HUES48 (cell line): ENCODE results near the gene FBF1.

Source experiments
- H3K27ac ChIP-seq: one replicate; pipeline ENCODE4 v1.7.0; 2013; ENCODE audit warnings: low read depth, low read length, inconsistent platforms
- H3K27me3 ChIP-seq: 2 replicates; pipeline ENCODE4 v1.6.1; 2013; ENCODE audit warnings: mild to moderate bottlenecking, low read length; ENCODE audit not compliant: control insufficient read depth, insufficient read depth
- H3K36me3 ChIP-seq: 2 replicates; pipeline ENCODE4 v1.6.1; 2013; ENCODE audit warnings: low read length; ENCODE audit not compliant: control insufficient read depth, insufficient read depth
- H3K4me1 ChIP-seq: 2 replicates; pipeline ENCODE4 v1.6.1; 2013; ENCODE audit warnings: mild to moderate bottlenecking, low read length; ENCODE audit not compliant: control insufficient read depth, insufficient read depth
- H3K4me3 ChIP-seq: 2 replicates; pipeline ENCODE4 v1.5.1; 2013; ENCODE audit warnings: mild to moderate bottlenecking, low read depth, low read length
- H3K9ac ChIP-seq: 2 replicates; pipeline ENCODE4 v1.6.1; 2013; ENCODE audit warnings: mild to moderate bottlenecking, low read depth, low read length, moderate library complexity
- H3K9me3 ChIP-seq: 2 replicates; pipeline ENCODE4 v1.6.1; 2013; ENCODE audit warnings: low read length; ENCODE audit not compliant: control insufficient read depth, insufficient read depth

FBF1 gene

GRCh38 chr17:75913537-75914210 lies 27.2 kb downstream of the FBF1 start:
- no peak overlapping the region for H3K27ac ChIP-seq
- no peak overlapping the region for H3K4me3 ChIP-seq
- H3K36me3 ChIP-seq: peaks cover 16% of the 10 kb centered on the region; the same call in 1 of the 2 replicates
- H3K27me3 ChIP-seq: no peaks in the 10 kb centered on the region
- no peaks in the 10 kb centered on the region for H3K4me1 ChIP-seq
- H3K9ac ChIP-seq: no peak overlapping the region
- H3K9me3 ChIP-seq: no peaks in the 10 kb centered on the region

- Histone ChIP-seq H3K36me3 (peaks cover 10% of the 10 kb centered on the region; the same call in 1 of the 2 replicates), H3K9ac (no peak overlapping the region), H3K27me3 (no peaks in the 10 kb centered on the region), H3K9me3 (no peaks in the 10 kb centered on the region), H3K27ac (peak overlapping the region; percentile 51), H3K4me3 (no peak overlapping the region), H3K4me1 (no peaks in the 10 kb centered on the region)
These were observed 30.1 kb downstream of the FBF1 start for GRCh38 chr17:75910699-75911098.

GRCh38 chr17:75909812-75910274 lies 31.0 kb downstream of the FBF1 start:
- no peak overlapping the region for H3K9ac ChIP-seq
- no peaks in the 10 kb centered on the region for H3K4me1 ChIP-seq
- no peak overlapping the region for H3K27ac ChIP-seq
- H3K4me3 ChIP-seq: no peak overlapping the region
- H3K27me3 ChIP-seq: no peaks in the 10 kb centered on the region
- H3K9me3 ChIP-seq: no peaks in the 10 kb centered on the region
- H3K36me3 ChIP-seq: peaks cover 10% of the 10 kb centered on the region; the same call in 1 of the 2 replicates

GRCh38 chr17:75909051-75909811 lies 31.6 kb downstream of the FBF1 start:
- Histone ChIP-seq H3K27ac (no peak overlapping the region), H3K9me3 (no peaks in the 10 kb centered on the region), H3K4me1 (no peaks in the 10 kb centered on the region), H3K36me3 (peaks cover 7% of the 10 kb centered on the region; the same call in 1 of the 2 replicates), H3K4me3 (no peak overlapping the region), H3K9ac (no peak overlapping the region), H3K27me3 (no peaks in the 10 kb centered on the region)

- Histone ChIP-seq H3K27ac (no peak overlapping the region), H3K36me3 (peaks cover 7% of the 10 kb centered on the region; the same call in 1 of the 2 replicates), H3K9me3 (no peaks in the 10 kb centered on the region), H3K4me1 (no peaks in the 10 kb centered on the region), H3K27me3 (no peaks in the 10 kb centered on the region), H3K9ac (no peak overlapping the region), H3K4me3 (no peak overlapping the region)
These were observed 32.6 kb downstream of the FBF1 start for GRCh38 chr17:75908201-75908600.

GRCh38 chr17:75906143-75906884 lies 34.5 kb downstream of the FBF1 start:
- no peak overlapping the region for H3K27ac ChIP-seq
- H3K27me3 ChIP-seq: no peaks in the 10 kb centered on the region
- no peaks in the 10 kb centered on the region for H3K4me1 ChIP-seq
- H3K9me3 ChIP-seq: no peaks in the 10 kb centered on the region
- H3K4me3 ChIP-seq: no peak overlapping the region
- H3K36me3 ChIP-seq: peaks cover 17% of the 10 kb centered on the region
- H3K9ac ChIP-seq: no peak overlapping the region

- Histone ChIP-seq H3K4me1 (no peaks in the 10 kb centered on the region), H3K27me3 (no peaks in the 10 kb centered on the region), H3K4me3 (peak within 1 kb of the TSS; percentile 74), H3K9ac (peak within 1 kb of the TSS; percentile 82), H3K36me3 (peaks cover 30% of the 10 kb centered on the region), H3K27ac (peak within 1 kb of the TSS; percentile 89), H3K9me3 (no peaks in the 10 kb centered on the region)
These were observed 35.9 kb downstream of the FBF1 start, which contains the start of gene MRPL38 for GRCh38 chr17:75904749-75905521. Gene MRPL38, minus strand, starts transcription at chr17:75904884. Its CDS starts 9 bp downstream, at chr17:75904875.

- Histone ChIP-seq H3K36me3 (peaks cover 48% of the 10 kb centered on the region), H3K9me3 (no peaks in the 10 kb centered on the region), H3K4me3 (no peak overlapping the region), H3K27ac (no peak overlapping the region), H3K27me3 (no peaks in the 10 kb centered on the region), H3K9ac (no peak overlapping the region), H3K4me1 (peaks cover 1% of the 10 kb centered on the region)
These were observed 38.4 kb downstream of the FBF1 start for GRCh38 chr17:75902406-75902805.

GRCh38 chr17:75901727-75902126 lies 39.1 kb downstream of the FBF1 start:
- H3K36me3 ChIP-seq: peaks cover 48% of the 10 kb centered on the region
- H3K9ac ChIP-seq: no peak overlapping the region

More at GRCh38 chr17:75901727-75902126, 39.1 kb downstream of the FBF1 start:
- H3K27me3 ChIP-seq: no peaks in the 10 kb centered on the region
- H3K4me3 ChIP-seq: no peak overlapping the region
- H3K4me1 ChIP-seq: peaks cover 4% of the 10 kb centered on the region
- no peak overlapping the region for H3K27ac ChIP-seq
- H3K9me3 ChIP-seq: no peaks in the 10 kb centered on the region
